IMR-90 (cell line): ENCODE results near the gene SLC2A13. TPM values are rescaled to one million over a fixed set of nuclear protein-coding genes. Genes with fewer than 3 reads are reported as not detected.

Source experiments
- ATAC-seq: fragments of 200-7000 bp; cut with Tn5 transposase; 2 replicates; pipeline ENCODE4 v1.9.1; 2020; ENCODE audit warnings: low read depth, mild to moderate bottlenecking, moderate library complexity
- BruUV-seq: library from RNA; stranded (reverse); fragments of 400-500 nt; replicated peaks from 2 replicates; lab custom pipeline; 2021; lab: Mats Ljungman, UMichigan
- CTCF ChIA-PET: fragments of 300-600 bp; formaldehyde crosslinking; extraction: SDS; loops from one replicate; lab custom pipeline; 2021; ENCODE audit warnings: antibody characterized with exemption; lab: Yijun Ruan, JAX
- POLR2A ChIA-PET: fragments of 300-600 bp; sonication (Branson Sonifier 250); formaldehyde crosslinking; loops from one replicate; lab custom pipeline; 2022; ENCODE audit warnings: antibody characterized with exemption; ENCODE audit not compliant: unreplicated experiment; lab: Charles Lee
- DNase-seq: peaks from one replicate; pipeline ENCODE4 v3.0.0; 2013
- H2AFZ ChIP-seq: replicated peaks from 2 replicates; pipeline ENCODE3; 2013; ENCODE audit warnings: low read length, mild to moderate bottlenecking; ENCODE audit not compliant: poor library complexity
- H2AK5ac ChIP-seq: 2 replicates; pipeline ENCODE4 v1.6.1; 2013; ENCODE audit warnings: low read depth, low read length, inconsistent platforms
- H2AK9ac ChIP-seq: replicated peaks from 2 replicates; pipeline ENCODE3; 2013; ENCODE audit warnings: mild to moderate bottlenecking, low read depth, low read length, moderate library complexity; ENCODE audit not compliant: poor library complexity
- H2BK120ac ChIP-seq: 2 replicates; pipeline ENCODE4 v1.6.1; 2013; ENCODE audit warnings: low read depth, low read length, inconsistent platforms
- H2BK15ac ChIP-seq: 3 replicates; pipeline ENCODE4 v1.6.1; 2013; ENCODE audit warnings: low read depth, low read length, inconsistent platforms
- H2BK20ac ChIP-seq: 2 replicates; pipeline ENCODE4 v1.6.1; 2013; ENCODE audit warnings: low read depth, mild to moderate bottlenecking, inconsistent platforms, low read length, moderate library complexity
- H2BK5ac ChIP-seq: 2 replicates; pipeline ENCODE4 v1.6.1; 2013; ENCODE audit warnings: mild to moderate bottlenecking, low read depth, low read length, inconsistent platforms; ENCODE audit not compliant: poor library complexity, severe bottlenecking
- H3K14ac ChIP-seq: replicated peaks from 2 replicates; pipeline ENCODE4 v1.6.1; 2013; ENCODE audit warnings: low read depth, low read length, inconsistent platforms
- H3K18ac ChIP-seq: 2 replicates; pipeline ENCODE4 v1.6.1; 2013; ENCODE audit warnings: low read depth, low read length, control low read depth
- H3K23ac ChIP-seq: 2 replicates; pipeline ENCODE4 v1.6.1; 2013; ENCODE audit warnings: low read depth, low read length, inconsistent platforms
- H3K27ac ChIP-seq: 2 replicates; pipeline ENCODE4 v1.5.1; 2013; ENCODE audit warnings: mild to moderate bottlenecking, control low read depth, low read length; ENCODE audit not compliant: insufficient read depth
- H3K27me3 ChIP-seq: 2 replicates; pipeline ENCODE4 v1.6.1; 2013; ENCODE audit warnings: low read length; ENCODE audit not compliant: control insufficient read depth, insufficient read depth
- H3K36me3 ChIP-seq: 2 replicates; pipeline ENCODE4 v1.6.1; 2013; ENCODE audit warnings: low read length, mixed read lengths; ENCODE audit not compliant: control insufficient read depth, insufficient read depth
- H3K4ac ChIP-seq: 2 replicates; pipeline ENCODE4 v1.6.1; 2013; ENCODE audit warnings: low read depth, low read length, inconsistent platforms
- H3K4me1 ChIP-seq: 2 replicates; pipeline ENCODE4 v1.6.1; 2013; ENCODE audit warnings: low read length, mixed read lengths; ENCODE audit not compliant: control insufficient read depth, insufficient read depth
- H3K4me2 ChIP-seq: 2 replicates; pipeline ENCODE4 v1.6.1; 2013; ENCODE audit warnings: low read depth, mild to moderate bottlenecking, control low read depth, low read length, moderate library complexity
- H3K4me3 ChIP-seq: 2 replicates; pipeline ENCODE4 v1.5.1; 2013; ENCODE audit warnings: low read depth, mild to moderate bottlenecking, control low read depth, low read length, moderate library complexity; ENCODE audit not compliant: insufficient read depth
- H3K56ac ChIP-seq: 2 replicates; pipeline ENCODE4 v1.6.1; 2013; ENCODE audit warnings: low read length, inconsistent platforms; ENCODE audit not compliant: insufficient read depth; ENCODE audit errors: extremely low read depth
- H3K79me1 ChIP-seq, 2 experiments: 2 replicates each; pipeline ENCODE4 v1.6.1; 2013; ENCODE audit warnings: low read length in 2 of 2, inconsistent platforms in 1 of 2, low read depth in 1 of 2
- H3K9ac ChIP-seq: 2 replicates; pipeline ENCODE4 v1.6.1; 2013; ENCODE audit warnings: low read depth, low read length, control low read depth
- H3K9me1 ChIP-seq: 2 replicates; pipeline ENCODE4 v1.6.1; 2013; ENCODE audit warnings: low read length, inconsistent platforms; ENCODE audit not compliant: insufficient read depth
- H3K9me3 ChIP-seq: 2 replicates; pipeline ENCODE4 v1.6.1; 2013; ENCODE audit warnings: low read length; ENCODE audit not compliant: control insufficient read depth, insufficient read depth
- H4K20me1 ChIP-seq: 2 replicates; pipeline ENCODE4 v1.6.1; 2013; ENCODE audit warnings: low read length, inconsistent platforms; ENCODE audit not compliant: insufficient read depth
- H4K5ac ChIP-seq: 2 replicates; pipeline ENCODE4 v1.6.1; 2013; ENCODE audit warnings: mild to moderate bottlenecking, low read depth, low read length, control low read depth
- H4K8ac ChIP-seq, 2 experiments: 2 replicates each; pipeline ENCODE4 v1.6.1; 2013; ENCODE audit warnings: low read depth in 2 of 2, low read length in 2 of 2, control low read depth in 1 of 2, inconsistent platforms in 1 of 2
- H4K91ac ChIP-seq: 2 replicates; pipeline ENCODE4 v1.6.1; 2013; ENCODE audit warnings: low read depth, low read length, inconsistent platforms; ENCODE audit not compliant: insufficient read depth
- CEBPB ChIP-seq: IDR thresholded peaks from 2 replicates; pipeline ENCODE4 v1.6.1; 2012; ENCODE audit warnings: low read depth, low read length, improper control_type of control experiment
- CHD1 ChIP-seq: IDR thresholded peaks from 2 replicates; pipeline ENCODE4 v1.6.1; 2012; ENCODE audit warnings: low read depth, low read length, improper control_type of control experiment
- CTCF ChIP-seq: conservative IDR thresholded peaks from 2 replicates; pipeline ENCODE4 v1.5.1; 2012; ENCODE audit warnings: mild to moderate bottlenecking, low read depth, low read length, improper control_type of control experiment
- ELK1 ChIP-seq: fragments of 150-350 bp; IDR thresholded peaks from 2 replicates; pipeline ENCODE4 v1.6.1; 2016; ENCODE audit warnings: low read depth, mild to moderate bottlenecking, low read length, moderate library complexity, borderline replicate concordance
- FOS ChIP-seq: fragments of 150-350 bp; IDR thresholded peaks from 2 replicates; pipeline ENCODE4 v1.6.1; 2016; ENCODE audit warnings: low read depth, low read length
- MAFK ChIP-seq: IDR thresholded peaks from 2 replicates; pipeline ENCODE4 v1.6.1; 2012; ENCODE audit warnings: low read depth, low read length, improper control_type of control experiment
- MXI1 ChIP-seq: IDR thresholded peaks from 2 replicates; pipeline ENCODE4 v1.6.1; 2012; ENCODE audit warnings: low read depth, mild to moderate bottlenecking, low read length, moderate library complexity, borderline replicate concordance
- NFE2L2 ChIP-seq: fragments of 150-350 bp; IDR thresholded peaks from 2 replicates; pipeline ENCODE4 v1.6.1; 2016; ENCODE audit warnings: low read depth, mild to moderate bottlenecking, low read length
- POLR2A ChIP-seq: IDR thresholded peaks from 2 replicates; pipeline ENCODE4 v1.6.1; 2012; ENCODE audit warnings: mild to moderate bottlenecking, low read depth, low read length
- RAD21 ChIP-seq: IDR thresholded peaks from 2 replicates; pipeline ENCODE4 v1.6.1; 2012; ENCODE audit warnings: low read length, improper control_type of control experiment
- RCOR1 ChIP-seq: IDR thresholded peaks from 2 replicates; pipeline ENCODE4 v1.6.1; 2012; ENCODE audit warnings: mild to moderate bottlenecking, low read length, improper control_type of control experiment; ENCODE audit not compliant: insufficient replicate concordance
- RFX5 ChIP-seq: IDR thresholded peaks from 2 replicates; pipeline ENCODE4 v1.8.0; 2012; ENCODE audit warnings: low read depth, mild to moderate bottlenecking, low read length, moderate library complexity
- WGBS, 2 experiments: methylation state at CpG; one replicate each; pipeline versions ENCODE4 v1.1.5 to v1.1.7; 2013; ENCODE audit warnings: missing lambda C conversion rate in 2 of 2; ENCODE audit not compliant: insufficient read length in 1 of 2; ENCODE audit errors: extremely low coverage in 2 of 2; 5-methylcytosine and 5-hydroxymethylcytosine counted together
- dilution Hi-C: fragments of 300-500 bp; cut with HindIII; formaldehyde crosslinking; loops from one replicate; pipeline ENCODE4 v1.14.3; 2018; ENCODE audit warnings: low sequenced_read_pairs; ENCODE audit not compliant: unreplicated experiment
- in situ Hi-C: fragments of 300-500 bp; cut with MboI; formaldehyde crosslinking; loops from 3 replicates; pipeline ENCODE4 v1.14.3; 2019; ENCODE audit warnings: low sequenced_read_pairs, inconsistent platforms, mixed read lengths
- intact Hi-C: fragments of 100-400 bp; cut with micrococcal nuclease; formaldehyde crosslinking; loops from 2 replicates; pipeline ENCODE4 v1.10.0; 2022
- polyA plus RNA-seq, 3 experiments: library from polyadenylated mRNA; depleted of rRNA; stranded (reverse); fragments of >200 nt; gene quantifications; 2 replicates each; pipeline ENCODE4 v1.2.3, GENCODE V29; 2012; ENCODE audit warnings: low replicate concordance in 1 of 3
- total RNA-seq: library from RNA; depleted of rRNA; stranded (reverse); fragments of >200 nt; gene quantifications from 2 replicates; pipeline ENCODE4 v1.2.3, GENCODE V29; 2012

The SLC2A13 gene
- total and polyA plus RNA-seq, 2 of the 4 experiments (the other 2 are of a cell fraction): 1.5 to 3.9 TPM

- no peak overlapping the region for H3K4me2 ChIP-seq
- no peak overlapping the region for H4K91ac ChIP-seq
- H2BK120ac ChIP-seq: no peak overlapping the region
- no peak overlapping the region for H2AFZ ChIP-seq
- H2AK9ac ChIP-seq: no peak overlapping the region
- no peak overlapping the region for H3K56ac ChIP-seq
- H3K9ac ChIP-seq: no peak overlapping the region
- BruUV-seq: no TSS peak
- H4K20me1 ChIP-seq: no peaks in the 10 kb centered on the region
- in situ Hi-C loops: no loop called here
- intact Hi-C loops: no loop called here
- CTCF ChIA-PET: no interaction called here
- H2BK5ac ChIP-seq: no peak overlapping the region
- no peak overlapping the region for H3K23ac ChIP-seq
- H3K4me3 ChIP-seq: no peak overlapping the region
- H3K14ac ChIP-seq: no peak overlapping the region
- no peak overlapping the region for H3K4ac ChIP-seq
- no peaks in the 10 kb centered on the region for H3K79me1 ChIP-seq
- POLR2A ChIA-PET: no interaction called here
- H3K27ac ChIP-seq: no peak overlapping the region
- no peak overlapping the region for H4K5ac ChIP-seq
- no peaks in the 10 kb centered on the region for H3K9me1 ChIP-seq
- no peak overlapping the region for H2BK15ac ChIP-seq
- TF ChIP-seq CTCF (no peak), CEBPB (no peak), NFE2L2 (no peak), MXI1 (no peak), RFX5 (no peak), CHD1 (no peak), MAFK (no peak), FOS (no peak), ELK1 (no peak), POLR2A (no peak), RCOR1 (no peak), RAD21 (no peak)
- H2BK20ac ChIP-seq: no peak overlapping the region
- H3K4me1 ChIP-seq: no peaks in the 10 kb centered on the region
- dilution Hi-C loops: no loop called here
- no peaks in the 10 kb centered on the region for H3K27me3 ChIP-seq
- no peaks in the 10 kb centered on the region for H3K9me3 ChIP-seq
- H2AK5ac ChIP-seq: no peak overlapping the region
- no peak for DNase-seq
- no peaks in the 10 kb centered on the region for H3K36me3 ChIP-seq
- H4K8ac ChIP-seq: no peak overlapping the region
- WGBS, 2 experiments: no CpG with 5 or more reads among the region's 2 CpGs
- no peak for ATAC-seq
- no peak overlapping the region for H3K18ac ChIP-seq
These were observed 139.2 kb downstream of the SLC2A13 start for GRCh38 chr12:39966721-39967120.
